ENCODE data around the gene MYMX. TPM values are rescaled to one million over a fixed set of nuclear protein-coding genes. Genes with fewer than 3 reads are reported as not detected.
"Not testable (repeated sequence)": the region's sequence is repeated elsewhere in the genome, so short reads cannot be mapped to it uniquely, and the experiment has no call there.

Gene MYMX
- total RNA-seq, 1 experiment from 2014 or later = not detected

DNA sequence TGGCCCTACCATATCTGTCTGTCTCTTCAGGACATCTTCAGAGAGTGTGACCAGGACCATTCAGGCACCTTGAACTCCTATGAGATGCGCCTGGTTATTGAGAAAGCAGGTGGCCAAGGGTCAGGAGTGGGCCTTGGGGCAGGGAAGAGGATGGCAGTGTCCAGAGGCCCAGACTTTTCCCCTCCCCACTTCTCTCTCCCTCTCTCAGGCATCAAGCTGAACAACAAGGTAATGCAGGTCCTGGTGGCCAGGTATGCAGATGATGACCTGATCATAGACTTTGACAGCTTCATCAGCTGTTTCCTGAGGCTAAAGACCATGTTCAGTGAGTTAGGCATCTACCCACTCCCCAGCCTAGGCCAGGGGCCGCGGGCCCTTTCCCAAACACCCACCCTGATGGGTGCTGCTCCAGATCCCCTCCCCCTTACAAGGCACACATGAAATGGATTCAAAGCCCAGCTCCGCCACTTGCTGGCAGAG, 33.8 kb upstream of the MYMX start:
- ATAC-seq (no peak), DNase-seq (no peak)
- peaks cover 17% of the 10 kb centered on the region for H3K4me1 ChIP-seq (ENCODE audit: insufficient read depth, low read length)
- POLR2A ChIA-PET (ENCODE audit: unreplicated experiment) = interaction anchor here (0.6 kb wide), 1 partner anchor 74 kb away, joined by 5 read pairs; no protein-coding TSS in a partner anchor
- CTCF ChIA-PET = no interaction called here
- H3K9me2 ChIP-seq (replicated peaks; ENCODE audit: low read length) = no peaks in the 10 kb centered on the region
- no peaks in the 10 kb centered on the region for H3K36me3 ChIP-seq (ENCODE audit: low read depth, low read length)
- H3K9ac ChIP-seq (ENCODE audit: low read length) = no peak overlapping the region
- H3K79me2 ChIP-seq (ENCODE audit: low read length) = no peaks in the 10 kb centered on the region
- H3K27me3 ChIP-seq (ENCODE audit: low read length) = no peaks in the 10 kb centered on the region
- H4K20me1 ChIP-seq (ENCODE audit: low read length) = no peaks in the 10 kb centered on the region
- H3K27ac ChIP-seq (ENCODE audit: low read length) = no peak overlapping the region
- H3K9me3 ChIP-seq (ENCODE audit: low read length) = no peaks in the 10 kb centered on the region
- H3K4me3 ChIP-seq (ENCODE audit: low read length) = no peak overlapping the region
- H2AFZ ChIP-seq (ENCODE audit: low read length) = no peak overlapping the region
- no TSS peak for BruUV-seq (replicated peaks)
- TF ChIP-seq EZH2 (IDR thresholded peaks at IDR 0.05; ENCODE audit: low read length, unreplicated experiment) = no peak
- TF ChIP-seq EZH2phosphoT487 (IDR thresholded peaks at IDR 0.05; ENCODE audit: borderline replicate concordance, low read length) = no peak
- TF ChIP-seq CTCF (conservative IDR thresholded peaks at IDR 0.05; ENCODE audit: low read depth, low read length) = no peak
- no peaks in the 10 kb centered on the region for H3F3A ChIP-seq (ENCODE audit: low read length, unreplicated experiment)
- no peak overlapping the region for H3K4me2 ChIP-seq (ENCODE audit: low read length)
- intact Hi-C loops (cut with micrococcal nuclease) = no loop called here

DNA sequence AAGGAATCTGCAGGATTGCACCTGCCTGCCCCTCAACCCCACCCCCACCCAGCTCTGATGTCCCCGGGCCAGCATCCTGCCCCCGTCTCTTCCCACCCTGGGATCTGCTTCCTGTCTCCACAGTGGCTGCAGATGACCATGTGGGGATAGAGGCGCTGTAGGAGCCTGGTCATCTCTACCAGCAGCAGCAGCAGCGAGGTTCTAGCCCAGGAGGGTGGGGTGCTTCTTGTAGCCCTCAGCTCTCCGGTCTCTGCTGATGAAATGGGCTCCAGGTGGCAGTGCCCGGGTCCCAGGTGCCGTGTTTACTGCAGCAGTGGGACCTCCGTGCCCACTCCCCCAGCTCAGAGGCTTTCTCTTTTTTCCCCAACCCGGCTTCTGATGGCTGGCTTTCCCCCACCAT, 32.9 kb upstream of the MYMX start:
- ChIA-PET CTCF (interaction anchor here (0.6 kb wide), 1 partner anchor 26 kb away, joined by 11 read pairs; no protein-coding TSS in a partner anchor), POLR2A (ENCODE audit: unreplicated experiment) (no interaction called here)
- Histone ChIP-seq H4K20me1 (ENCODE audit: low read length) (no peaks in the 10 kb centered on the region), H2AFZ (ENCODE audit: low read length) (no peak overlapping the region), H3F3A (ENCODE audit: low read length, unreplicated experiment) (no peaks in the 10 kb centered on the region), H3K79me2 (ENCODE audit: low read length) (no peaks in the 10 kb centered on the region), H3K4me3 (ENCODE audit: low read length) (no peak overlapping the region), H3K4me2 (ENCODE audit: low read length) (no peak overlapping the region), H3K4me1 (ENCODE audit: insufficient read depth, low read length) (peaks cover 10% of the 10 kb centered on the region), H3K9me2 (replicated peaks; ENCODE audit: low read length) (no peaks in the 10 kb centered on the region), H3K27me3 (ENCODE audit: low read length) (no peaks in the 10 kb centered on the region), H3K9me3 (ENCODE audit: low read length) (no peaks in the 10 kb centered on the region), H3K9ac (ENCODE audit: low read length) (no peak overlapping the region), H3K36me3 (ENCODE audit: low read depth, low read length) (no peaks in the 10 kb centered on the region), H3K27ac (ENCODE audit: low read length) (no peak overlapping the region)
- intact Hi-C loops (cut with micrococcal nuclease) = no loop called here
- ATAC-seq (no peak), DNase-seq (no peak)
- BruUV-seq (replicated peaks) = no TSS peak
- no peak for TF ChIP-seq EZH2 (IDR thresholded peaks at IDR 0.05; ENCODE audit: low read length, unreplicated experiment)
- TF ChIP-seq EZH2phosphoT487 (IDR thresholded peaks at IDR 0.05; ENCODE audit: borderline replicate concordance, low read length) = no peak
- TF ChIP-seq CTCF (conservative IDR thresholded peaks at IDR 0.05; ENCODE audit: low read depth, low read length) = no peak

DNA sequence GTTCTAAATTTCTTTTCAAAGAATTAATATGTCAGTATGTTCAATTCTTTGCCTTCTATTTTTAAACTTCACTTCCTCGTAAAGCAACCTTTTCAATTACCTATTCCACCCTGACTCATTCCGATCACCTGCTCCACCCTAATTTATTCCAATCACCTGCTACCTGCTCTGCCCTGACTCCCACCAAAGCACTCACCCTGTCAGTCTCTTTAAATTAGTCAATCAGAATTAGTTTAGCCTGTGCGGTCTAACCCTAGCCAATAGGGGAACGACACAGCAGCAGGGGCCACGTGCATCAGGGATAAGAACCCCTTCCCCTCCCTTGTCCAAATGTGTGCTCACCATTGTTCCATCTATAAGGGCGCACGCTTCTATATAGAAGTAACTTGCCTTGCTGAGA, 31.4 kb upstream of the MYMX start:
- H3K4me3 ChIP-seq (ENCODE audit: low read length); CTCF ChIA-PET; H3K27me3 ChIP-seq (ENCODE audit: low read length); H3K4me1 ChIP-seq (ENCODE audit: insufficient read depth, low read length); H3F3A ChIP-seq (ENCODE audit: low read length, unreplicated experiment); H3K36me3 ChIP-seq (ENCODE audit: low read depth, low read length); H2AFZ ChIP-seq (ENCODE audit: low read length); H4K20me1 ChIP-seq (ENCODE audit: low read length); BruUV-seq (replicated peaks); H3K4me2 ChIP-seq (ENCODE audit: low read length); H3K9me3 ChIP-seq (ENCODE audit: low read length); ATAC-seq; H3K27ac ChIP-seq (ENCODE audit: low read length); intact Hi-C loops (cut with micrococcal nuclease); H3K79me2 ChIP-seq (ENCODE audit: low read length); H3K9me2 ChIP-seq (replicated peaks; ENCODE audit: low read length); DNase-seq; H3K9ac ChIP-seq (ENCODE audit: low read length): not testable (repeated sequence)
- POLR2A ChIA-PET (ENCODE audit: unreplicated experiment) = interaction anchor here (0.6 kb wide), 1 partner anchor 52 kb away, joined by 3 read pairs; no protein-coding TSS in a partner anchor

Data from PC-3 (cell line).